Prostate gland (tissue), 2 donors: ENCODE data around the gene EPN1.
A peak's percentile ranks its signal among the peaks of the same experiment; 100 is the strongest.

Source experiments
- CTCF ChIP-seq, 4 experiments: fragments of 200-600 bp in 2 of 4; fragments of 450-650 bp in 2 of 4; sonication (generic) in 2 of 4; IDR thresholded peaks; 1 replicate in 3 of 4; 2 replicates in 1 of 4; pipeline ENCODE4 v1.5.1; 2016 to 2019; ENCODE audit warnings: antibody characterized with exemption in 4 of 4, mild to moderate bottlenecking in 2 of 4, moderate library complexity in 2 of 4
- POLR2A ChIP-seq: fragments of 450-650 bp; IDR thresholded peaks from one replicate; pipeline ENCODE4 v1.6.1; 2016; ENCODE audit warnings: antibody characterized with exemption, mild to moderate bottlenecking
- POLR2AphosphoS5 ChIP-seq: sonication (generic); formaldehyde crosslinking; IDR thresholded peaks from one replicate; pipeline ENCODE4 v1.6.1; 2017; ENCODE audit warnings: antibody characterized with exemption

GRCh38 chr19:55676383-55676782 is 1.4 kb downstream of the EPN1 start:
- TF ChIP-seq CTCF (IDR thresholded peaks at IDR 0.05) = peak in 3 of 4 experiments; percentile 6 to 33 (median 24)
- peak; percentile 77 for TF ChIP-seq POLR2AphosphoS5
- no peak for TF ChIP-seq POLR2A
